ENCODE results near the gene EREG.

- TF ChIP-seq CTCF (conservative IDR thresholded peaks at IDR 0.05; ENCODE audit: low read length) (no peak), EZH2phosphoT487 (IDR thresholded peaks at IDR 0.05; ENCODE audit: borderline replicate concordance, low read depth, low read length) (no peak)
Measured at GRCh38 chr4:74437866-74438265, 72.9 kb downstream of the EREG start.
